GM12878 (cell line): ENCODE results near the gene RBPMS2. TPM values are rescaled to one million over a fixed set of nuclear protein-coding genes. Genes with fewer than 3 reads are reported as not detected.

ENCODE experiments used
- ATAC-seq: fragments of 200-7000 bp; cut with Tn5 transposase; 3 replicates; pipeline ENCODE4 v1.9.1; 2020; ENCODE audit warnings: mild to moderate bottlenecking, moderate library complexity
- BruUV-seq: library from RNA; stranded (reverse); fragments of 400-500 nt; replicated peaks from 2 replicates; lab custom pipeline; 2021; lab: Mats Ljungman, UMichigan
- CTCF ChIA-PET: fragments of 300-600 bp; sonication (Branson Sonifier 250); formaldehyde crosslinking; extraction: SDS; loops from one replicate; lab custom pipeline; 2021; ENCODE audit warnings: inconsistent platforms; lab: Yijun Ruan, JAX
- POLR2A ChIA-PET: fragments of 350-600 bp; formaldehyde crosslinking; extraction: SDS; loops from one replicate; lab custom pipeline; 2021; ENCODE audit warnings: inconsistent platforms; lab: Charles Lee
- RAD21 ChIA-PET: fragments of 300-600 bp; sonication (Branson Sonifier 250); formaldehyde crosslinking; loops from one replicate; lab custom pipeline; 2023; ENCODE audit warnings: antibody characterized with exemption; ENCODE audit not compliant: unreplicated experiment; lab: Charles Lee
- SMC1A ChIA-PET: fragments of 300-600 bp; sonication (Branson Sonifier 250); formaldehyde crosslinking; loops from one replicate; lab custom pipeline; 2023; ENCODE audit not compliant: unreplicated experiment, uncharacterized antibody; lab: Charles Lee
- DNase-seq: peaks from one replicate; pipeline ENCODE4 v3.0.0-alpha.2; 2011; ENCODE audit warnings: low read depth, low spot score
- FAIRE-seq: peaks from 3 replicates; lab custom pipeline; 2011; peaks lifted over from hg19 to GRCh38; lab: Jason Lieb, UNC
- H2AFZ ChIP-seq: 2 replicates; pipeline ENCODE4 v1.6.0; 2011; ENCODE audit warnings: low read depth, low read length, control low read depth; ENCODE audit not compliant: control insufficient read depth
- H3K27ac ChIP-seq: 2 replicates; pipeline ENCODE4 v1.5.1; 2011; ENCODE audit warnings: control low read depth; ENCODE audit not compliant: control insufficient read depth, insufficient read depth
- H3K27me3 ChIP-seq, 2 experiments: replicated peaks in 1 of 2; 2 replicates each; pipeline versions ENCODE4 v1.6.0 to v1.6.1; 2011; ENCODE audit warnings: low read length in 1 of 2; ENCODE audit not compliant: control insufficient read depth in 2 of 2, insufficient read depth in 2 of 2
- H3K36me3 ChIP-seq, 2 experiments: 2 replicates each; pipeline ENCODE4 v1.5.1; 2011; ENCODE audit warnings: low read length in 1 of 2; ENCODE audit not compliant: control insufficient read depth in 2 of 2, insufficient read depth in 2 of 2
- H3K4me1 ChIP-seq: 2 replicates; pipeline ENCODE4 v1.6.1; 2011; ENCODE audit warnings: mild to moderate bottlenecking, low read length, moderate library complexity, mixed read lengths; ENCODE audit not compliant: control insufficient read depth, insufficient read depth
- H3K4me2 ChIP-seq: 2 replicates; pipeline ENCODE4 v1.6.0; 2011; ENCODE audit warnings: control low read depth; ENCODE audit not compliant: control insufficient read depth, insufficient read depth
- H3K4me3 ChIP-seq: fragments of 200-600 bp; sonication (generic); 2 replicates; pipeline ENCODE4 v1.5.1; 2016
- H3K79me2 ChIP-seq: 2 replicates; pipeline ENCODE4 v1.6.0; 2011; ENCODE audit warnings: low read length; ENCODE audit not compliant: control insufficient read depth, insufficient read depth
- H3K9ac ChIP-seq: 2 replicates; pipeline ENCODE4 v1.8.0; 2011; ENCODE audit warnings: low read length, control low read depth, mixed read lengths; ENCODE audit not compliant: control insufficient read depth, insufficient read depth
- H3K9me3 ChIP-seq: replicated peaks from 3 replicates; pipeline ENCODE4 v1.5.1; 2011; ENCODE audit warnings: mild to moderate bottlenecking, low read length; ENCODE audit not compliant: control insufficient read depth, insufficient read depth
- H4K20me1 ChIP-seq: 2 replicates; pipeline ENCODE4 v1.6.0; 2011; ENCODE audit not compliant: control insufficient read depth, insufficient read depth
- ATF2 ChIP-seq: IDR thresholded peaks from 2 replicates; pipeline ENCODE4 v1.6.1; 2012; ENCODE audit warnings: low read length, inconsistent platforms
- BCL11A ChIP-seq: IDR thresholded peaks from 2 replicates; pipeline ENCODE4 v1.6.1; 2011; ENCODE audit warnings: low read depth, low read length
- CHD2 ChIP-seq: IDR thresholded peaks from 2 replicates; pipeline ENCODE4 v1.6.1; 2011; ENCODE audit warnings: low read depth, low read length, improper control_type of control experiment, borderline replicate concordance
- ESRRA ChIP-seq: IDR thresholded peaks from 2 replicates; pipeline ENCODE4 v1.6.1; 2012; ENCODE audit warnings: mild to moderate bottlenecking, low read length, improper control_type of control experiment
- GATAD2B ChIP-seq: fragments of 450-650 bp; conservative IDR thresholded peaks from 2 replicates; pipeline ENCODE4 v1.6.1; 2017; ENCODE audit warnings: low read depth, mild to moderate bottlenecking, moderate library complexity
- IKZF1 ChIP-seq: fragments of 450-650 bp; conservative IDR thresholded peaks from 2 replicates; pipeline ENCODE4 v1.6.1; 2017; ENCODE audit warnings: antibody characterized with exemption, mild to moderate bottlenecking
- KAT2A ChIP-seq: conservative IDR thresholded peaks from 2 replicates; pipeline ENCODE4 v1.6.1; 2011; ENCODE audit warnings: low read depth, low read length; ENCODE audit not compliant: control insufficient read depth
- NBN ChIP-seq: fragments of 450-650 bp; IDR thresholded peaks from 2 replicates; pipeline ENCODE4 v1.6.1; 2016
- NFXL1 ChIP-seq: fragments of 450-650 bp; IDR thresholded peaks from 2 replicates; pipeline ENCODE4 v1.6.1; 2017; ENCODE audit warnings: antibody characterized with exemption, mild to moderate bottlenecking, borderline replicate concordance
- PML ChIP-seq: IDR thresholded peaks from 2 replicates; pipeline ENCODE4 v1.6.1; 2012; ENCODE audit warnings: low read length, inconsistent platforms
- SIX5 ChIP-seq: IDR thresholded peaks from 2 replicates; pipeline ENCODE4 v1.6.1; 2011; ENCODE audit warnings: mild to moderate bottlenecking, low read depth, low read length, moderate library complexity; ENCODE audit not compliant: severe bottlenecking
- SREBF1 ChIP-seq: IDR thresholded peaks from 2 replicates; pipeline ENCODE4 v1.6.1; 2012; ENCODE audit warnings: mild to moderate bottlenecking, low read length
- ZNF274 ChIP-seq: IDR thresholded peaks from one replicate; pipeline ENCODE4 v1.8.0; 2011; ENCODE audit not compliant: insufficient read length, insufficient read depth
- WGBS: methylation state at CpG from one replicate; pipeline ENCODE4 v1.1.6; 2016; ENCODE audit warnings: low lambda C conversion rate; ENCODE audit not compliant: insufficient replicate concordance, insufficient coverage; ENCODE audit errors: missing lambda C conversion rate; 5-methylcytosine and 5-hydroxymethylcytosine counted together
- in situ Hi-C: fragments of 300-500 bp; cut with MboI; formaldehyde crosslinking; loops from 9 replicates; pipeline ENCODE4 v1.14.3; 2018; ENCODE audit warnings: mixed read lengths
- intact Hi-C: fragments of 100-400 bp; cut with micrococcal nuclease; formaldehyde crosslinking; loops from one replicate; pipeline ENCODE4 v1.14.2; 2022; ENCODE audit not compliant: unreplicated experiment
- polyA plus RNA-seq, 11 experiments: library from polyadenylated mRNA; depleted of rRNA in 4 of 11; unstranded in 6 of 11; stranded (reverse) in 5 of 11; fragments of >200 nt; fragmentation: Nextera tagmentation in 4 of 11; fragmentation: Illumina TruSeq in 1 of 11; extraction: Ambion mirVana in 4 of 11; extraction: Trizol in 1 of 11; gene quantifications; 1 replicate in 1 of 11; 2 replicates in 10 of 11; pipeline versions ENCODE4 v1.2.1 to v1.2.3, GENCODE V29; 2011 to 2016; ENCODE audit warnings: inconsistent platforms in 2 of 11, missing spikeins in 2 of 11, low read depth in 1 of 11
- total RNA-seq, 4 experiments: library from RNA; depleted of rRNA in 3 of 4; stranded (reverse); fragments of >200 nt in 3 of 4; fragmentation: Illumina TruSeq in 1 of 4; extraction: Trizol in 1 of 4; gene quantifications; 2 replicates each; pipeline versions ENCODE4 v1.2.1 to v1.2.3, GENCODE V29; 2013 to 2021
- TF ChIP-seq, protein P1 (sequence below): fragments of 450-650 bp; IDR thresholded peaks from 2 replicates; pipeline ENCODE4 v1.6.1; 2017; ENCODE audit warnings: mild to moderate bottlenecking, low read depth, inconsistent platforms; ENCODE audit not compliant: poor library complexity, severe bottlenecking
- TF ChIP-seq, protein P2 (sequence below): IDR thresholded peaks from 2 replicates; pipeline ENCODE4 v1.6.1; 2012; ENCODE audit warnings: low read depth, low read length, improper control_type of control experiment
- TF ChIP-seq, protein P3 (sequence below): fragments of 450-650 bp; IDR thresholded peaks from 2 replicates; pipeline ENCODE4 v1.6.1; 2017; ENCODE audit warnings: low read depth, mild to moderate bottlenecking, moderate library complexity

The RBPMS2 gene
- total and polyA plus RNA-seq, 10 of the 15 experiments (the other 5 are each of a cell fraction or from before 2014, with no cell fraction given), result 0.06 to 0.31 (median 0.19) TPM; not detected in 3

DNA sequence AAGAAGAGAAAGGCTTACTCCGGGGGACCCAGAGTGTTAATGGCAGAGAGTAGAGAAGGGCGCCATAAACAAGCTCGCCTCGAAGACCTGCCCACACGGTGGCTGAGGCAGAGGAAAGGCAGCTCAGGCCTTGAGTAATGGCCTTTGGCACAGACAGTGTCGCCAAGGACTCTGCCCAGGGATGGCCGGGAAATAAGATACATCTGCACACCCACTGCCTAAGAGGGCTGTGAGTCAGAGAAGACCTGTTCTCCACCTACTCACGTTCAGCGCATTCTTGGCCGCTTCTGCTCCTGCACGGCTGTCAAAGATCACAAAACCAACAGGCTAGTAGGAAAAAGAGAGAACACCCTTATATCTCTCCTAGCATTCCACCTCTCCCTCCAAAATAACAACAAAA is 26.2 kb downstream of the RBPMS2 start:
- SMC1A ChIA-PET, result interaction anchor here (22.7 kb wide), 1 partner anchor 59 kb away, joined by 308 read pairs; no protein-coding TSS in a partner anchor
- CTCF ChIA-PET, result interaction anchor here (1.1 to 8.5 kb wide), 3 partner anchors 9 to 61 kb away, joined by 3 to 60 read pairs (median 15); no protein-coding TSS in a partner anchor
- Histone ChIP-seq H2AFZ (no peak overlapping the region), H3K9me3 (no peaks in the 10 kb centered on the region), H3K27ac (no peak overlapping the region), H3K79me2 (no peaks in the 10 kb centered on the region), H3K27me3 (no peaks in the 10 kb centered on the region; a peak in 1 of 4 replicates), H3K4me1 (peaks cover 9% of the 10 kb centered on the region), H3K4me3 (no peak overlapping the region), H3K36me3 (no peaks in the 10 kb centered on the region), H4K20me1 (no peaks in the 10 kb centered on the region), H3K4me2 (no peak overlapping the region), H3K9ac (no peak overlapping the region)
- in situ Hi-C loops (no loop called here), intact Hi-C loops (no loop called here)
- no peak for TF ChIP-seq CHD2
- no peak for TF ChIP-seq IKZF1
- no peak for TF ChIP-seq KAT2A
- TF ChIP-seq, protein P1, sequence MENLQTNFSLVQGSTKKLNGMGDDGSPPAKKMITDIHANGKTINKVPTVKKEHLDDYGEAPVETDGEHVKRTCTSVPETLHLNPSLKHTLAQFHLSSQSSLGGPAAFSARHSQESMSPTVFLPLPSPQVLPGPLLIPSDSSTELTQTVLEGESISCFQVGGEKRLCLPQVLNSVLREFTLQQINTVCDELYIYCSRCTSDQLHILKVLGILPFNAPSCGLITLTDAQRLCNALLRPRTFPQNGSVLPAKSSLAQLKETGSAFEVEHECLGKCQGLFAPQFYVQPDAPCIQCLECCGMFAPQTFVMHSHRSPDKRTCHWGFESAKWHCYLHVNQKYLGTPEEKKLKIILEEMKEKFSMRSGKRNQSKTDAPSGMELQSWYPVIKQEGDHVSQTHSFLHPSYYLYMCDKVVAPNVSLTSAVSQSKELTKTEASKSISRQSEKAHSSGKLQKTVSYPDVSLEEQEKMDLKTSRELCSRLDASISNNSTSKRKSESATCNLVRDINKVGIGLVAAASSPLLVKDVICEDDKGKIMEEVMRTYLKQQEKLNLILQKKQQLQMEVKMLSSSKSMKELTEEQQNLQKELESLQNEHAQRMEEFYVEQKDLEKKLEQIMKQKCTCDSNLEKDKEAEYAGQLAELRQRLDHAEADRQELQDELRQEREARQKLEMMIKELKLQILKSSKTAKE, result no peak
- TF ChIP-seq SIX5, result no peak
- no peak for TF ChIP-seq ZNF274
- TF ChIP-seq, protein P2, sequence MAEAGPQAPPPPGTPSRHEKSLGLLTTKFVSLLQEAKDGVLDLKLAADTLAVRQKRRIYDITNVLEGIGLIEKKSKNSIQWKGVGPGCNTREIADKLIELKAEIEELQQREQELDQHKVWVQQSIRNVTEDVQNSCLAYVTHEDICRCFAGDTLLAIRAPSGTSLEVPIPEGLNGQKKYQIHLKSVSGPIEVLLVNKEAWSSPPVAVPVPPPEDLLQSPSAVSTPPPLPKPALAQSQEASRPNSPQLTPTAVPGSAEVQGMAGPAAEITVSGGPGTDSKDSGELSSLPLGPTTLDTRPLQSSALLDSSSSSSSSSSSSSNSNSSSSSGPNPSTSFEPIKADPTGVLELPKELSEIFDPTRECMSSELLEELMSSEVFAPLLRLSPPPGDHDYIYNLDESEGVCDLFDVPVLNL, result no peak
- no peak for TF ChIP-seq NBN
- no peak for TF ChIP-seq ATF2
- TF ChIP-seq NFXL1, result no peak
- TF ChIP-seq, protein P3, sequence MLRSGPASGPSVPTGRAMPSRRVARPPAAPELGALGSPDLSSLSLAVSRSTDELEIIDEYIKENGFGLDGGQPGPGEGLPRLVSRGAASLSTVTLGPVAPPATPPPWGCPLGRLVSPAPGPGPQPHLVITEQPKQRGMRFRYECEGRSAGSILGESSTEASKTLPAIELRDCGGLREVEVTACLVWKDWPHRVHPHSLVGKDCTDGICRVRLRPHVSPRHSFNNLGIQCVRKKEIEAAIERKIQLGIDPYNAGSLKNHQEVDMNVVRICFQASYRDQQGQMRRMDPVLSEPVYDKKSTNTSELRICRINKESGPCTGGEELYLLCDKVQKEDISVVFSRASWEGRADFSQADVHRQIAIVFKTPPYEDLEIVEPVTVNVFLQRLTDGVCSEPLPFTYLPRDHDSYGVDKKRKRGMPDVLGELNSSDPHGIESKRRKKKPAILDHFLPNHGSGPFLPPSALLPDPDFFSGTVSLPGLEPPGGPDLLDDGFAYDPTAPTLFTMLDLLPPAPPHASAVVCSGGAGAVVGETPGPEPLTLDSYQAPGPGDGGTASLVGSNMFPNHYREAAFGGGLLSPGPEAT, result no peak
- TF ChIP-seq ESRRA, result no peak
- TF ChIP-seq PML, result no peak
- no peak for TF ChIP-seq BCL11A
- TF ChIP-seq GATAD2B, result no peak
- TF ChIP-seq SREBF1, result no peak
- POLR2A ChIA-PET, result interaction anchor here (0.5 kb wide), 1 partner anchor 181 kb away, joined by 3 read pairs; no protein-coding TSS in a partner anchor
- DNase-seq (no peak), FAIRE-seq (no peak), ATAC-seq (no peak)
- RAD21 ChIA-PET, result interaction anchor here (1.6 kb wide), 2 partner anchors 33 to 62 kb away, joined by 3 to 4 read pairs; no protein-coding TSS in a partner anchor
- 81% methylated on average over 11 of the region's 11 CpGs for WGBS
- BruUV-seq, result no TSS peak
